ENCODE measurements around the gene CRABP1.

Gene CRABP1

GRCh38 chr15:78369161-78369560 is 29.0 kb downstream of the CRABP1 start:
- Histone ChIP-seq H3K4me1 (ENCODE audit: low read length) (no peaks in the 10 kb centered on the region), H3K9me3 (replicated peaks; ENCODE audit: insufficient read depth, low read length) (no peaks in the 10 kb centered on the region), H3K27me3 (replicated peaks; ENCODE audit: insufficient read depth, low read length) (no peaks in the 10 kb centered on the region), H2AFZ (ENCODE audit: low read length) (no peak overlapping the region), H3F3A (ENCODE audit: insufficient read depth, low read length) (no peaks in the 10 kb centered on the region), H4K20me1 (ENCODE audit: insufficient read depth, low read length) (no peaks in the 10 kb centered on the region), H3K4me3 (ENCODE audit: low read length) (no peak overlapping the region), H3K4me2 (ENCODE audit: low read depth, low read length) (no peak overlapping the region), H3K27ac (ENCODE audit: low read length) (no peak overlapping the region), H3K9me2 (replicated peaks; ENCODE audit: insufficient read depth, low read length) (no peaks in the 10 kb centered on the region), H3K36me3 (replicated peaks; ENCODE audit: insufficient read depth, low read length) (no peaks in the 10 kb centered on the region), H3K79me2 (ENCODE audit: low read length) (no peaks in the 10 kb centered on the region), H3K9ac (ENCODE audit: low read length) (no peak overlapping the region)
- no peak for DNase-seq
- TF ChIP-seq EZH2 (optimal IDR thresholded peaks at IDR 0.05; ENCODE audit: low read depth, low read length) (no peak), CTCF (IDR thresholded peaks at IDR 0.05; ENCODE audit: low read length) (no peak), EZH2phosphoT487 (IDR thresholded peaks at IDR 0.05; ENCODE audit: low read length) (no peak)

- H3K4me3 ChIP-seq (ENCODE audit: low read length), result no peak overlapping the region
- H4K20me1 ChIP-seq (ENCODE audit: insufficient read depth, low read length), result no peaks in the 10 kb centered on the region
- TF ChIP-seq EZH2phosphoT487 (IDR thresholded peaks at IDR 0.05; ENCODE audit: low read length) (no peak), EZH2 (optimal IDR thresholded peaks at IDR 0.05; ENCODE audit: low read depth, low read length) (no peak), CTCF (IDR thresholded peaks at IDR 0.05; ENCODE audit: low read length) (no peak)
- H3K9me2 ChIP-seq (replicated peaks; ENCODE audit: insufficient read depth, low read length), result no peaks in the 10 kb centered on the region
- no peak overlapping the region for H3K9ac ChIP-seq (ENCODE audit: low read length)
- H3K36me3 ChIP-seq (replicated peaks; ENCODE audit: insufficient read depth, low read length), result no peaks in the 10 kb centered on the region
- no peaks in the 10 kb centered on the region for H3F3A ChIP-seq (ENCODE audit: insufficient read depth, low read length)
- H3K79me2 ChIP-seq (ENCODE audit: low read length), result no peaks in the 10 kb centered on the region
- no peaks in the 10 kb centered on the region for H3K9me3 ChIP-seq (replicated peaks; ENCODE audit: insufficient read depth, low read length)
- H3K27ac ChIP-seq (ENCODE audit: low read length), result no peak overlapping the region
- H3K4me2 ChIP-seq (ENCODE audit: low read depth, low read length), result no peak overlapping the region
- no peak for DNase-seq
- H2AFZ ChIP-seq (ENCODE audit: low read length), result no peak overlapping the region
- H3K27me3 ChIP-seq (replicated peaks; ENCODE audit: insufficient read depth, low read length), result no peaks in the 10 kb centered on the region
- no peaks in the 10 kb centered on the region for H3K4me1 ChIP-seq (ENCODE audit: low read length)
Measured at GRCh38 chr15:78370013-78370412, 29.9 kb downstream of the CRABP1 start.

GRCh38 chr15:78372880-78373279 is 32.7 kb downstream of the CRABP1 start:
- Histone ChIP-seq H3K79me2 (ENCODE audit: low read length) (no peaks in the 10 kb centered on the region), H3K9me3 (replicated peaks; ENCODE audit: insufficient read depth, low read length) (no peaks in the 10 kb centered on the region), H4K20me1 (ENCODE audit: insufficient read depth, low read length) (no peaks in the 10 kb centered on the region), H3F3A (ENCODE audit: insufficient read depth, low read length) (no peaks in the 10 kb centered on the region), H3K27me3 (replicated peaks; ENCODE audit: insufficient read depth, low read length) (no peaks in the 10 kb centered on the region), H3K4me2 (ENCODE audit: low read depth, low read length) (no peak overlapping the region), H3K27ac (ENCODE audit: low read length) (no peak overlapping the region), H3K9me2 (replicated peaks; ENCODE audit: insufficient read depth, low read length) (no peaks in the 10 kb centered on the region), H3K36me3 (replicated peaks; ENCODE audit: insufficient read depth, low read length) (no peaks in the 10 kb centered on the region), H3K4me3 (ENCODE audit: low read length) (no peak overlapping the region), H3K4me1 (ENCODE audit: low read length) (no peaks in the 10 kb centered on the region), H3K9ac (ENCODE audit: low read length) (no peak overlapping the region), H2AFZ (ENCODE audit: low read length) (no peak overlapping the region)
- DNase-seq, result no peak
- TF ChIP-seq EZH2 (optimal IDR thresholded peaks at IDR 0.05; ENCODE audit: low read depth, low read length) (no peak), EZH2phosphoT487 (IDR thresholded peaks at IDR 0.05; ENCODE audit: low read length) (no peak), CTCF (IDR thresholded peaks at IDR 0.05; ENCODE audit: low read length) (no peak)
